ENCODE measurements around the gene TMPRSS11E.

TMPRSS11E gene

GRCh38 chr4:68466751-68467150, 19.5 kb downstream of the TMPRSS11E start:
- no peak for DNase-seq (ENCODE audit: extremely low spot score)
- TF ChIP-seq BHLHE40 (IDR thresholded peaks at IDR 0.05; ENCODE audit: borderline replicate concordance) (no peak), SUZ12 (IDR thresholded peaks at IDR 0.05) (no peak), L3MBTL2 (conservative IDR thresholded peaks at IDR 0.05) (no peak), CTBP1 (IDR thresholded peaks at IDR 0.05; ENCODE audit: borderline replicate concordance) (no peak), TARDBP (IDR thresholded peaks at IDR 0.05) (no peak), SP1 (IDR thresholded peaks at IDR 0.05) (no peak), FOXM1 (IDR thresholded peaks at IDR 0.05; ENCODE audit: borderline replicate concordance) (no peak), HDGF (IDR thresholded peaks at IDR 0.05; ENCODE audit: borderline replicate concordance) (no peak), LEF1 (IDR thresholded peaks at IDR 0.05; ENCODE audit: borderline replicate concordance) (no peak), NFRKB (IDR thresholded peaks at IDR 0.05) (no peak), FOXA1 (IDR thresholded peaks at IDR 0.05) (no peak)
- POLR2A ChIA-PET = no interaction called here
- CTCF ChIA-PET = interaction anchor here (0.6 kb wide), 1 partner anchor 277 kb away, joined by 3 read pairs; no protein-coding TSS in a partner anchor

GRCh38 chr4:68469482-68469881, 22.2 kb downstream of the TMPRSS11E start:
- POLR2A ChIA-PET = no interaction called here
- DNase-seq (ENCODE audit: extremely low spot score) = no peak
- TF ChIP-seq FOXK2 (IDR thresholded peaks at IDR 0.05) (no peak), SUZ12 (IDR thresholded peaks at IDR 0.05) (no peak), NFRKB (IDR thresholded peaks at IDR 0.05) (no peak), ELF4 (IDR thresholded peaks at IDR 0.05) (no peak)
- CTCF ChIA-PET = no interaction called here

GRCh38 chr4:68476191-68476590, 28.9 kb downstream of the TMPRSS11E start:
- ChIA-PET POLR2A (no interaction called here), CTCF (interaction anchor here (0.5 kb wide), 1 partner anchor 196 kb away, joined by 3 read pairs; no protein-coding TSS in a partner anchor)
- no peak for DNase-seq (ENCODE audit: extremely low spot score)
- TF ChIP-seq FOXK2 (IDR thresholded peaks at IDR 0.05) (no peak), TARDBP (IDR thresholded peaks at IDR 0.05) (no peak), FOXM1 (IDR thresholded peaks at IDR 0.05; ENCODE audit: borderline replicate concordance) (no peak), BHLHE40 (IDR thresholded peaks at IDR 0.05; ENCODE audit: borderline replicate concordance) (no peak), ELF4 (IDR thresholded peaks at IDR 0.05) (no peak), SP1 (IDR thresholded peaks at IDR 0.05) (no peak)

GRCh38 chr4:68489338-68489737, 42.1 kb downstream of the TMPRSS11E start:
- no peak for TF ChIP-seq ARNT (IDR thresholded peaks at IDR 0.05)
- no peak for TF ChIP-seq FOXK2 (IDR thresholded peaks at IDR 0.05)
- no peak for TF ChIP-seq TARDBP (IDR thresholded peaks at IDR 0.05)
- TF ChIP-seq PKNOX1 (IDR thresholded peaks at IDR 0.05) = no peak
- no peak for TF ChIP-seq SP1 (IDR thresholded peaks at IDR 0.05)
- no peak for TF ChIP-seq NFRKB (IDR thresholded peaks at IDR 0.05)
- TF ChIP-seq ZNF384 (IDR thresholded peaks at IDR 0.05) = no peak
- TF ChIP-seq CTBP1 (IDR thresholded peaks at IDR 0.05; ENCODE audit: borderline replicate concordance) = no peak
- TF ChIP-seq HDGF (IDR thresholded peaks at IDR 0.05; ENCODE audit: borderline replicate concordance) = no peak
- TF ChIP-seq BHLHE40 (IDR thresholded peaks at IDR 0.05; ENCODE audit: borderline replicate concordance) = no peak
- no peak for TF ChIP-seq L3MBTL2 (conservative IDR thresholded peaks at IDR 0.05)
- TF ChIP-seq FOXM1 (IDR thresholded peaks at IDR 0.05; ENCODE audit: borderline replicate concordance) = no peak
- TF ChIP-seq ELF4 (IDR thresholded peaks at IDR 0.05) = no peak
- TF ChIP-seq LEF1 (IDR thresholded peaks at IDR 0.05; ENCODE audit: borderline replicate concordance) = no peak
- TF ChIP-seq SUZ12 (IDR thresholded peaks at IDR 0.05) = no peak
- TF ChIP-seq FOXA1 (IDR thresholded peaks at IDR 0.05) = no peak
- CTCF ChIA-PET = interaction anchor here (0.7 kb wide), 1 partner anchor 673 kb away, joined by 4 read pairs; no protein-coding TSS in a partner anchor
- no peak for DNase-seq (ENCODE audit: extremely low spot score)
- POLR2A ChIA-PET = no interaction called here

GRCh38 chr4:68490826-68491457, 43.7 kb downstream of the TMPRSS11E start:
- DNase-seq (ENCODE audit: extremely low spot score) = no peak
- TF ChIP-seq FOXK2 (IDR thresholded peaks at IDR 0.05) (no peak), L3MBTL2 (conservative IDR thresholded peaks at IDR 0.05) (no peak), ARNT (IDR thresholded peaks at IDR 0.05) (no peak), FOXM1 (IDR thresholded peaks at IDR 0.05; ENCODE audit: borderline replicate concordance) (no peak), ELF4 (IDR thresholded peaks at IDR 0.05) (no peak), CTBP1 (IDR thresholded peaks at IDR 0.05; ENCODE audit: borderline replicate concordance) (no peak), ZNF384 (IDR thresholded peaks at IDR 0.05) (no peak), NFRKB (IDR thresholded peaks at IDR 0.05) (no peak), BHLHE40 (IDR thresholded peaks at IDR 0.05; ENCODE audit: borderline replicate concordance) (no peak), HDGF (IDR thresholded peaks at IDR 0.05; ENCODE audit: borderline replicate concordance) (no peak), FOXA1 (IDR thresholded peaks at IDR 0.05) (no peak), LEF1 (IDR thresholded peaks at IDR 0.05; ENCODE audit: borderline replicate concordance) (no peak)
- ChIA-PET POLR2A (no interaction called here), CTCF (no interaction called here)

GRCh38 chr4:68494688-68495087, 47.4 kb downstream of the TMPRSS11E start:
- TF ChIP-seq TARDBP (IDR thresholded peaks at IDR 0.05) = no peak
- no peak for TF ChIP-seq PKNOX1 (IDR thresholded peaks at IDR 0.05)
- no peak for TF ChIP-seq FOXA1 (IDR thresholded peaks at IDR 0.05)
- no peak for TF ChIP-seq FOXM1 (IDR thresholded peaks at IDR 0.05; ENCODE audit: borderline replicate concordance)
- TF ChIP-seq ELF4 (IDR thresholded peaks at IDR 0.05) = no peak
- TF ChIP-seq ZNF384 (IDR thresholded peaks at IDR 0.05) = no peak
- TF ChIP-seq SUZ12 (IDR thresholded peaks at IDR 0.05) = no peak
- TF ChIP-seq LEF1 (IDR thresholded peaks at IDR 0.05; ENCODE audit: borderline replicate concordance) = no peak
- no peak for DNase-seq (ENCODE audit: extremely low spot score)
- POLR2A ChIA-PET = no interaction called here
- CTCF ChIA-PET = interaction anchor here (0.6 to 0.7 kb wide), 2 partner anchors 223 to 677 kb away, joined by 3 read pairs; no protein-coding TSS in a partner anchor
